Heart left ventricle (tissue), 13 donors: ENCODE data around the gene FAM168B.

Experiments
- CTCF ChIP-seq, 12 donors: fragments of 200-600 bp; sonication (generic) in 4 of 12; IDR thresholded peaks; one replicate each; pipeline versions ENCODE4 v1.5.0 to v1.8.0; 2018 to 2022; ENCODE audit warnings: antibody characterized with exemption in 12 of 12, mild to moderate bottlenecking in 5 of 12
- POLR2A ChIP-seq, 2 donors: fragments of 450-650 bp; IDR thresholded peaks; one replicate each; pipeline ENCODE4 v1.6.1; 2017; ENCODE audit warnings: antibody characterized with exemption in 2 of 2, mild to moderate bottlenecking in 2 of 2, moderate library complexity in 2 of 2
- donor health status: ischemic (EF 13 %, LVEDD 7.1; RV severe dilation, severe dysfunction).
- donor health status: DM: no; HTN: yes; CAD: no.
- donor health status: DM: no; HTN: no; CAD: no.
- donor health status: ischemic (EF 25% LVEDD 6.9; RV normal size, moderate dysfunction).
- donor health status: ischemic (EF 25% LVEDD 5.7; RV mildly dilated, moderate dysfunction).
- donor health status: ischemic (EF 35%, LVEDD 5.7; RV mildly dilated, moderate dysfunction).
- donor health status: nonischemic (EF 11% LVEDD 7.7; RV severe dilation, severe dysfunction).
- donor health status: DM: yes; HTN: yes; CAD: no.
- donor health status: PGD.
- donor health status: ischemic (EF 29% LVEDD 5.4; RV normal size, mild dysfunction).
- donor health status: nonischemic (EF 23%, LVEDD 6.1; RV moderate dilation, normal function).

DNA sequence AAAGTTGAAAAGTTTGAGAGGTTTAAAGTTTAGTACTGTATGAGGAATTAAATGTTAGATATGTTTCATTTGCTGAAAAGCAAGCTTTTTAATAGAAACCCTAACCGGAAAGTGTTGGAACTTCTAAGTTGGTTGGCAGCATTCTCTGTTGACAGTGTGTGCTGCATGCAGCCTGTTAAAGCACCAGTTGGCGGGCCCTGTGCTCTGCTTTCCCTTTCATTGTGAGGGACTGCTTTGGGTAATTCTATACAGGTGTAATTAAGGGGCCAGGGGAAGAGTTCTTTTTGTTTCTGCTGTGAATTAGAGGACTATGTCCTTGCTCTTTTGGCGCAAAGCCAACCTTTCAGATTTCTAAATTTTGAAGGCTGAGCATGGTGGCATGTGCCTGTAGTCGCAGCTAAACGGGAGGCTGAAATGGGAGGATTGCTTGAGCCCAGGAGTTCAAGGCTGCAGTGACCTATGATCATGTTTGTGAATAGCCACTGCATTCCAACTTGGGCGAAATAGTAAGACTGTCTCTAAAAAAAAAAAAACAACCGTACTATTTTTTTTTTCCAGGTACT is 32.0 kb upstream of the FAM168B start:
- TF ChIP-seq CTCF (IDR thresholded peaks at IDR 0.05) (no peak), POLR2A (IDR thresholded peaks at IDR 0.05) (no peak)
